Mucosa of gallbladder (tissue), 1 donor: ENCODE results near the gene SDF4. TPM values are rescaled to one million over a fixed set of nuclear protein-coding genes. Genes with fewer than 3 reads are reported as not detected.

Source experiments
- DNase-seq: peaks from one replicate; pipeline ENCODE4 v3.0.0-alpha.2; 2020; ENCODE audit warnings: low spot score
- total RNA-seq: library from RNA; stranded (reverse); gene quantifications from one replicate; pipeline ENCODE4 v1.2.1, GENCODE V29; 2021
- donor health status: DM: no; HTN: no; CAD: no.

Gene SDF4
- total RNA-seq, 1 donor from 2014 or later: 190 TPM

GRCh38 chr1:1167398-1167821, 64.4 kb downstream of the SDF4 start:
- DNase-seq: no peak

Other genes starting within 250 kb of the SDF4 start
- gene PERM1, start 249.9 kb downstream of the SDF4 start, total RNA-seq: 0.35 TPM
- gene HES4, start 231.9 kb downstream of the SDF4 start, total RNA-seq: 25.6 TPM
- 41.5 TPM for gene ISG15, start 218.5 kb downstream of the SDF4 start, total RNA-seq
- 311 TPM for gene AGRN, start 211.9 kb downstream of the SDF4 start, total RNA-seq
- gene RNF223, start 157.7 kb downstream of the SDF4 start, total RNA-seq: 1.0 TPM
- gene C1orf159, start 115.9 kb downstream of the SDF4 start, total RNA-seq: 18.6 TPM
- gene TTLL10, start 58.1 kb downstream of the SDF4 start, total RNA-seq: 0.78 TPM
- 1.1 TPM for gene TNFRSF18, start 25.4 kb downstream of the SDF4 start, total RNA-seq
- 2.6 TPM for gene TNFRSF4, start 17.8 kb downstream of the SDF4 start, total RNA-seq
- gene B3GALT6, start 236 bp upstream of the SDF4 start, total RNA-seq: 16.1 TPM
- gene C1QTNF12, start 14.7 kb upstream of the SDF4 start, total RNA-seq: 4.9 TPM
- gene UBE2J2, start 41.9 kb upstream of the SDF4 start, total RNA-seq: 68.9 TPM
- gene SCNN1D, start 48.4 kb upstream of the SDF4 start, total RNA-seq: 7.9 TPM
- gene ACAP3, start 75.9 kb upstream of the SDF4 start, total RNA-seq: 86.6 TPM
- gene PUSL1, start 76.6 kb upstream of the SDF4 start, total RNA-seq: 19.0 TPM
- gene INTS11, start 92.7 kb upstream of the SDF4 start, total RNA-seq: 121 TPM
- 36.1 TPM for gene CPTP, start 92.8 kb upstream of the SDF4 start, total RNA-seq
- gene TAS1R3, start 99.3 kb upstream of the SDF4 start, total RNA-seq: 0.40 TPM
- gene DVL1, start 117.4 kb upstream of the SDF4 start, total RNA-seq: 72.7 TPM
- gene MXRA8, start 126.6 kb upstream of the SDF4 start, total RNA-seq: 73.1 TPM
- 135 TPM for gene AURKAIP1, start 143.2 kb upstream of the SDF4 start, total RNA-seq
- 194 TPM for gene CCNL2, start 167.3 kb upstream of the SDF4 start, total RNA-seq
- 99.2 TPM for gene MRPL20, start 175.3 kb upstream of the SDF4 start, total RNA-seq
- 10.1 TPM for gene ANKRD65, start 189.3 kb upstream of the SDF4 start, total RNA-seq
- gene VWA1, start 203.7 kb upstream of the SDF4 start, total RNA-seq: 122 TPM
- 7.0 TPM for gene ATAD3C, start 217.7 kb upstream of the SDF4 start, total RNA-seq
- gene ATAD3B, start 239.8 kb upstream of the SDF4 start, total RNA-seq: 20.3 TPM